A549 (cell line): ENCODE results near the gene ADCY2. TPM values are rescaled to one million over a fixed set of nuclear protein-coding genes. Genes with fewer than 3 reads are reported as not detected.
A peak's percentile ranks its signal among the peaks of the same experiment; 100 is the strongest.

Source experiments
- ATAC-seq, 2 experiments: fragments of 200-7000 bp in 1 of 2; fragments of >200 bp in 1 of 2; cut with Nextera tagmentation in 1 of 2; cut with Tn5 transposase in 1 of 2; 3 replicates each; pipeline versions ENCODE4 v1.8.0 to v1.9.1; 2018 to 2020; ENCODE audit warnings: mild to moderate bottlenecking in 1 of 2, moderate library complexity in 1 of 2
- CTCF ChIA-PET: fragments of 300-600 bp; sonication (Branson Sonifier 250); formaldehyde crosslinking; extraction: SDS; loops from one replicate; lab custom pipeline; 2021; ENCODE audit warnings: antibody characterized with exemption, inconsistent platforms; lab: Yijun Ruan, JAX
- POLR2A ChIA-PET: fragments of 350-600 bp; formaldehyde crosslinking; extraction: SDS; loops from one replicate; lab custom pipeline; 2021; ENCODE audit warnings: antibody characterized with exemption, inconsistent platforms; lab: Yijun Ruan, JAX
- DNase-seq, 2 experiments: peaks; one replicate each; pipeline versions ENCODE4 v3.0.0 to v3.0.0-alpha.2; 2011 to 2016; ENCODE audit warnings: low read depth in 1 of 2, low spot score in 1 of 2
- FAIRE-seq: peaks from 2 replicates; lab custom pipeline; 2011; peaks lifted over from hg19 to GRCh38; lab: Jason Lieb, UNC
- H3K27ac ChIP-seq, 2 experiments: fragments of >200 bp; sonication (Bioruptor Twin); formaldehyde crosslinking; 3 replicates each; pipeline ENCODE4 v1.5.1; 2016 to 2017
- H3K4me1 ChIP-seq: fragments of >200 bp; sonication (Bioruptor Twin); formaldehyde crosslinking; 3 replicates; pipeline ENCODE4 v1.6.1; 2016
- H3K4me2 ChIP-seq: fragments of >200 bp; sonication (Bioruptor Twin); formaldehyde crosslinking; 3 replicates; pipeline ENCODE4 v1.6.1; 2016
- H3K4me3 ChIP-seq: fragments of >200 bp; sonication (Bioruptor Twin); formaldehyde crosslinking; 3 replicates; pipeline ENCODE4 v1.5.1; 2016
- H3K9me3 ChIP-seq: fragments of >200 bp; sonication (Bioruptor Twin); formaldehyde crosslinking; 3 replicates; pipeline ENCODE4 v1.6.1; 2016
- ATOH8 ChIP-seq: fragments of 250-450 bp; sonication (Bioruptor Pico); IDR thresholded peaks from 2 replicates; pipeline ENCODE4 v1.5.0; 2020; ENCODE audit warnings: low read depth, mild to moderate bottlenecking, moderate library complexity
- BHLHE40 ChIP-seq: IDR thresholded peaks from 2 replicates; pipeline ENCODE4 v1.6.1; 2012; ENCODE audit warnings: low read depth, low read length, inconsistent platforms
- CEBPB ChIP-seq, 2 experiments: fragments of >200 bp in 1 of 2; sonication (Bioruptor Twin) in 1 of 2; formaldehyde crosslinking in 1 of 2; IDR thresholded peaks; 2 replicates each; pipeline ENCODE4 v1.6.1; 2012 to 2016
- ELK1 ChIP-seq: fragments of 150-350 bp; IDR thresholded peaks from 2 replicates; pipeline ENCODE4 v1.6.1; 2014; ENCODE audit warnings: low read depth, mild to moderate bottlenecking, low read length
- GATA3 ChIP-seq: IDR thresholded peaks from 2 replicates; pipeline ENCODE4 v1.6.1; 2012; ENCODE audit warnings: borderline replicate concordance
- HOXA7 ChIP-seq: fragments of 250-450 bp; sonication (Bioruptor Pico); IDR thresholded peaks from 2 replicates; pipeline ENCODE4 v1.5.0; 2020; ENCODE audit warnings: mild to moderate bottlenecking, moderate library complexity
- JUN ChIP-seq, 2 experiments: fragments of >200 bp; sonication (Bioruptor Twin); formaldehyde crosslinking; IDR thresholded peaks; 2 replicates in 1 of 2; 3 replicates in 1 of 2; pipeline ENCODE4 v1.6.1; 2016 to 2017
- KDM1A ChIP-seq: fragments of 200-600 bp; sonication (generic); IDR thresholded peaks from 2 replicates; pipeline ENCODE4 v1.6.1; 2016; ENCODE audit warnings: low read depth, mild to moderate bottlenecking
- KDM5A ChIP-seq: fragments of 200-600 bp; sonication (generic); IDR thresholded peaks from 2 replicates; pipeline ENCODE4 v1.6.1; 2016; ENCODE audit warnings: antibody characterized with exemption, mild to moderate bottlenecking
- MAFK ChIP-seq: fragments of 450-650 bp; IDR thresholded peaks from 2 replicates; pipeline ENCODE4 v1.6.1; 2014; ENCODE audit not compliant: partially characterized antibody
- MAX ChIP-seq: IDR thresholded peaks from 2 replicates; pipeline ENCODE4 v1.6.1; 2012
- MYC ChIP-seq: IDR thresholded peaks from 2 replicates; pipeline ENCODE4 v1.6.1; 2012; ENCODE audit warnings: mild to moderate bottlenecking, inconsistent platforms, low read length, improper control_type of control experiment, borderline replicate concordance
- NFE2L2 ChIP-seq: fragments of 150-350 bp; conservative IDR thresholded peaks from 2 replicates; pipeline ENCODE4 v1.6.1; 2014; ENCODE audit warnings: low read length
- NR3C1 ChIP-seq: fragments of >200 bp; sonication (Bioruptor Twin); formaldehyde crosslinking; IDR thresholded peaks from 3 replicates; pipeline ENCODE4 v1.6.1; 2017
- PHF8 ChIP-seq: fragments of 200-600 bp; sonication (generic); IDR thresholded peaks from 2 replicates; pipeline ENCODE4 v1.6.1; 2016; ENCODE audit warnings: low read depth, mild to moderate bottlenecking, antibody characterized with exemption, moderate library complexity, borderline replicate concordance
- POLR2A ChIP-seq: IDR thresholded peaks from 2 replicates; pipeline ENCODE4 v1.6.1; 2012; ENCODE audit warnings: mild to moderate bottlenecking, low read length
- RARB ChIP-seq: fragments of 250-450 bp; sonication (Bioruptor Pico); IDR thresholded peaks from 2 replicates; pipeline ENCODE4 v1.8.0; 2021; ENCODE audit warnings: mild to moderate bottlenecking, moderate library complexity
- RFX5 ChIP-seq: fragments of 450-650 bp; IDR thresholded peaks from 2 replicates; pipeline ENCODE4 v1.7.1; 2014; ENCODE audit warnings: antibody characterized with exemption, mild to moderate bottlenecking, moderate library complexity
- SMC3 ChIP-seq: fragments of >200 bp; sonication (Bioruptor Twin); formaldehyde crosslinking; IDR thresholded peaks from 3 replicates; pipeline ENCODE4 v1.6.1; 2018; ENCODE audit warnings: inconsistent platforms
- ZFP36 ChIP-seq: fragments of 450-650 bp; IDR thresholded peaks from 2 replicates; pipeline ENCODE4 v1.6.1; 2014; ENCODE audit warnings: borderline replicate concordance; ENCODE audit not compliant: partially characterized antibody
- ZNF302 ChIP-seq: fragments of 250-450 bp; sonication (Bioruptor Pico); IDR thresholded peaks from 2 replicates; pipeline ENCODE4 v1.9.0; 2021; ENCODE audit warnings: inconsistent platforms, mild to moderate bottlenecking, moderate library complexity
- WGBS: methylation state at CpG from one replicate; pipeline ENCODE4 v1.1.6; 2017; ENCODE audit errors: missing lambda C conversion rate; 5-methylcytosine and 5-hydroxymethylcytosine counted together
- polyA plus RNA-seq, 4 experiments: library from polyadenylated mRNA; depleted of rRNA in 3 of 4; stranded (reverse); fragments of >200 nt; fragmentation: RNase III in 1 of 4; extraction: RNeasy Plus Mini Kit Qiagen cat#74134 plus additional on column Dnase treatment in 1 of 4; gene quantifications; 2 replicates in 3 of 4; 3 replicates in 1 of 4; pipeline ENCODE4 v1.2.3, GENCODE V29; 2011 to 2017
- TF ChIP-seq, protein P1 (sequence below): fragments of >200 bp; sonication (Bioruptor Twin); formaldehyde crosslinking; IDR thresholded peaks from 3 replicates; pipeline ENCODE4 v1.6.1; 2016

ADCY2 gene
- polyA plus RNA-seq, 2 of the 4 experiments (the other 2 are of a cell fraction): not detected

DNA sequence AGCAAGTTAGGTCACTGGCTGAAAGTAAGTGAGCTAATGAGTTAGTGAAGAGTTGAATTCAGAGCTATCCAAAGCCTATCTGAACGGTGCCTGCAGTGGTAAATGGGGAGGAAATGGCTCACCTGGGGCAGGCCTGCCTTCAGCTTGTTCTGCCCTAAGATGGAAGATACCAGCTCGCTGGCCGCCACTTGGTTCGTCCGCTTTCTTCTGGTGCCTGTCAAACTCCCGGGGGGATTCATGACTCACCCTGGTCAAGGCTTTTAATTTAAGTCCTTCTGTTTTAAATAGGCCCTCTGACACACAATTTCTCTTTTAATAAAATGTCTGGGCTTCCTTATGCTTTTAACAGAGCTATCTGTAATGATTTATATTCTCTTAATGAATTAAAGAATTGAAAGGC, 376.2 kb downstream of the ADCY2 start:
- POLR2A ChIA-PET: no interaction called here
- no peak overlapping the region for H3K27ac ChIP-seq

GRCh38 chr5:7773178-7773577, 377.2 kb downstream of the ADCY2 start:
- FAIRE-seq (no peak), ATAC-seq (no peak), DNase-seq (no peak)
- H3K27ac ChIP-seq: no peak overlapping the region
- H3K4me1 ChIP-seq: no peaks in the 10 kb centered on the region
- 22% methylated on average over 6 of the region's 6 CpGs for WGBS
- CTCF ChIA-PET: interaction anchor here (0.8 to 1.3 kb wide), 2 partner anchors 27 to 85 kb away, joined by 3 read pairs; no protein-coding TSS in a partner anchor
- POLR2A ChIA-PET: no interaction called here
- H3K4me2 ChIP-seq: no peak overlapping the region
- peak; percentile 69 for TF ChIP-seq MAFK
- TF ChIP-seq ZNF302 (CRISPR knock-in tag): no peak
- no peaks in the 10 kb centered on the region for H3K9me3 ChIP-seq
- H3K4me3 ChIP-seq: no peak overlapping the region

More for the DNA sequence above, 376.2 kb downstream of the ADCY2 start:
- ATAC-seq (no peak), FAIRE-seq (no peak), DNase-seq (no peak)
- Histone ChIP-seq H3K4me1 (no peaks in the 10 kb centered on the region), H3K4me3 (no peak overlapping the region), H3K4me2 (no peak overlapping the region), H3K9me3 (no peaks in the 10 kb centered on the region)
- CTCF ChIA-PET: interaction anchor here (1.3 to 1.7 kb wide), 3 partner anchors 17 to 26 kb away, joined by 3 to 6 read pairs (median 3); no protein-coding TSS in a partner anchor
- TF ChIP-seq ELK1 (no peak), PHF8 (no peak), POLR2A (no peak), SMC3 (no peak), RFX5 (no peak), NFE2L2 (no peak), NR3C1 (no peak)
- 39% methylated on average over 6 of the region's 6 CpGs for WGBS

DNA sequence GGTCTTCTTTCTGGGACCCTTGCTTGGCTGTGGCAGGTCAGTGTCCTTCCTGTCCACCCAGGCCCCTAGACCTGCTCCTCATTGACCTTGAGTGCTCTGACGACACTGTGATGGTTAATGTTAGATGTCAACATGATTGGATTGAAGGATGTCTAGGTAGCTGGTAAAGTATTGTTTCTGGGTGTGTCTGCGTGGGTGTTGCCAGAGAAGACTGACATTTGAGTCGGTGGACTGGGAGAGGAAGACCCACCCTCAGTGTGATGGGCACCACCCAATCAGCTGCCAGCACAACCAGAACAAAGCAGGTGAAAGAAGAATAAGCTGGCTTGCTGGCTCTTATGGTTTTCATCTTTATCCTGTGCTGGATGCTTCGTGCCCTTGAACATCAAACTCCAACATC, 380.5 kb downstream of the ADCY2 start:
- TF ChIP-seq ZFP36: no peak
- TF ChIP-seq RARB (CRISPR knock-in tag): no peak
- no peak for TF ChIP-seq MYC
- TF ChIP-seq GATA3: no peak
- no peak for TF ChIP-seq HOXA7 (CRISPR knock-in tag)
- TF ChIP-seq JUN (IDR thresholded peaks at IDR 0.05): no peak
- ATAC-seq: no peak
- FAIRE-seq: no peak
- ChIA-PET POLR2A (no interaction called here), CTCF (interaction anchor here (1.1 kb wide), 1 partner anchor 22 kb away, joined by 4 read pairs; no protein-coding TSS in a partner anchor)
- Histone ChIP-seq H3K9me3 (no peaks in the 10 kb centered on the region), H3K27ac (no peak overlapping the region), H3K4me2 (no peak overlapping the region), H3K4me3 (no peak overlapping the region), H3K4me1 (no peaks in the 10 kb centered on the region)
- DNase-seq: no peak
- 0% methylated on average over 4 of the region's 4 CpGs for WGBS

GRCh38 chr5:7779019-7780005, 383.4 kb downstream of the ADCY2 start:
- WGBS: 6% methylated on average over 10 of the region's 10 CpGs

More at GRCh38 chr5:7779019-7780005, 383.4 kb downstream of the ADCY2 start:
- ChIA-PET CTCF (interaction anchor here (1.0 kb wide), 1 partner anchor 9 kb away, joined by 3 read pairs; no protein-coding TSS in a partner anchor), POLR2A (no interaction called here)
- Histone ChIP-seq H3K4me2 (no peak overlapping the region), H3K27ac (no peak overlapping the region), H3K4me1 (no peaks in the 10 kb centered on the region), H3K4me3 (no peak overlapping the region), H3K9me3 (no peaks in the 10 kb centered on the region)
- no peak for ATAC-seq
- no peak for FAIRE-seq
- DNase-seq: no peak
- no peak for TF ChIP-seq CEBPB (IDR thresholded peaks at IDR 0.05)
- TF ChIP-seq KDM5A: no peak
- no peak for TF ChIP-seq ATOH8 (CRISPR knock-in tag)
- TF ChIP-seq, protein P1, sequence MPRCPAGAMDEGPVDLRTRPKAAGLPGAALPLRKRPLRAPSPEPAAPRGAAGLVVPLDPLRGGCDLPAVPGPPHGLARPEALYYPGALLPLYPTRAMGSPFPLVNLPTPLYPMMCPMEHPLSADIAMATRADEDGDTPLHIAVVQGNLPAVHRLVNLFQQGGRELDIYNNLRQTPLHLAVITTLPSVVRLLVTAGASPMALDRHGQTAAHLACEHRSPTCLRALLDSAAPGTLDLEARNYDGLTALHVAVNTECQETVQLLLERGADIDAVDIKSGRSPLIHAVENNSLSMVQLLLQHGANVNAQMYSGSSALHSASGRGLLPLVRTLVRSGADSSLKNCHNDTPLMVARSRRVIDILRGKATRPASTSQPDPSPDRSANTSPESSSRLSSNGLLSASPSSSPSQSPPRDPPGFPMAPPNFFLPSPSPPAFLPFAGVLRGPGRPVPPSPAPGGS: no peak
- no peak for TF ChIP-seq GATA3
- no peak for TF ChIP-seq MAFK
- TF ChIP-seq MAX: no peak
- TF ChIP-seq KDM1A: no peak
- no peak for TF ChIP-seq BHLHE40
